GM23338 (cell line): ENCODE measurements around the gene EMX1. TPM values are rescaled to one million over a fixed set of nuclear protein-coding genes. Genes with fewer than 3 reads are reported as not detected.

Source experiments
- ATAC-seq: fragments of 200-7000 bp; cut with Tn5 transposase; 3 replicates; pipeline ENCODE4 v1.9.1; 2020
- DNase-seq: peaks from one replicate; pipeline ENCODE4 v3.0.0-alpha.2; 2015; ENCODE audit warnings: low spot score
- H2AFZ ChIP-seq: fragments of 200-600 bp; sonication (generic); 2 replicates; pipeline ENCODE4 v1.8.0; 2016; ENCODE audit warnings: antibody characterized with exemption, mild to moderate bottlenecking, moderate library complexity
- H3F3A ChIP-seq: fragments of 200-600 bp; sonication (generic); replicated peaks from 2 replicates; pipeline ENCODE4 v1.8.0; 2017; ENCODE audit warnings: antibody characterized with exemption, mixed run types, low read depth
- H3K27ac ChIP-seq: fragments of 200-600 bp; sonication (generic); 2 replicates; pipeline ENCODE4 v1.6.1; 2016; ENCODE audit warnings: low read depth
- H3K27me3 ChIP-seq: fragments of 200-600 bp; sonication (generic); 2 replicates; pipeline ENCODE4 v1.8.0; 2016; ENCODE audit warnings: mild to moderate bottlenecking, mixed run types, moderate library complexity; ENCODE audit not compliant: insufficient read depth
- H3K36me3 ChIP-seq: fragments of 200-600 bp; sonication (generic); 2 replicates; pipeline ENCODE4 v1.8.0; 2016; ENCODE audit warnings: mild to moderate bottlenecking; ENCODE audit not compliant: insufficient read depth
- H3K4me1 ChIP-seq: fragments of 200-600 bp; sonication (generic); 2 replicates; pipeline ENCODE4 v1.8.0; 2016; ENCODE audit warnings: mild to moderate bottlenecking, moderate library complexity; ENCODE audit not compliant: insufficient read depth
- H3K4me2 ChIP-seq: fragments of 200-600 bp; sonication (generic); 2 replicates; pipeline ENCODE4 v1.7.1; 2017; ENCODE audit warnings: mixed run types
- H3K4me3 ChIP-seq: fragments of 200-600 bp; sonication (generic); 2 replicates; pipeline ENCODE4 v1.6.1; 2016; ENCODE audit warnings: mixed run types
- H3K79me2 ChIP-seq: fragments of 200-600 bp; sonication (generic); replicated peaks from 2 replicates; pipeline ENCODE4 v1.8.0; 2017; ENCODE audit warnings: mild to moderate bottlenecking; ENCODE audit not compliant: insufficient read depth
- H3K9me2 ChIP-seq: fragments of 200-600 bp; sonication (generic); 2 replicates; pipeline ENCODE4 v1.8.0; 2017; ENCODE audit not compliant: insufficient read depth
- H4K20me1 ChIP-seq: fragments of 200-600 bp; sonication (generic); replicated peaks from 2 replicates; pipeline ENCODE4 v1.8.0; 2017; ENCODE audit warnings: mild to moderate bottlenecking; ENCODE audit not compliant: insufficient read depth
- H3K27ac Mint-ChIP-seq: 2 replicates; pipeline ENCODE4 v1.8.0; 2020; ENCODE audit warnings: inconsistent platforms, mild to moderate bottlenecking, moderate library complexity, mixed read lengths
- H3K27me3 Mint-ChIP-seq: 3 replicates; pipeline ENCODE4 v1.8.0; 2022; ENCODE audit warnings: low read depth, mild to moderate bottlenecking, moderate library complexity, mixed read lengths, inconsistent platforms; ENCODE audit not compliant: insufficient read depth, poor library complexity
- H3K36me3 Mint-ChIP-seq: 3 replicates; pipeline ENCODE4 v1.8.0; 2021; ENCODE audit warnings: low read depth, mild to moderate bottlenecking, inconsistent platforms, moderate library complexity, mixed read lengths
- H3K4me1 Mint-ChIP-seq: 3 replicates; pipeline ENCODE4 v1.8.0; 2020; ENCODE audit warnings: mild to moderate bottlenecking, inconsistent platforms, mixed read lengths
- H3K4me3 Mint-ChIP-seq: 3 replicates; pipeline ENCODE4 v1.8.0; 2021; ENCODE audit warnings: moderate library complexity, mild to moderate bottlenecking, inconsistent platforms, mixed read lengths
- H3K9me3 Mint-ChIP-seq: 3 replicates; pipeline ENCODE4 v1.8.0; 2020; ENCODE audit warnings: moderate library complexity, mild to moderate bottlenecking, inconsistent platforms, mixed read lengths
- CREB1 ChIP-seq: fragments of 250-450 bp; sonication (Bioruptor Pico); IDR thresholded peaks from 2 replicates; pipeline ENCODE4 v1.5.0; 2020; ENCODE audit warnings: low read depth, mild to moderate bottlenecking, moderate library complexity
- CTCF ChIP-seq, 2 experiments: fragments of 200-600 bp in 1 of 2; sonication (generic) in 1 of 2; conservative IDR thresholded peaks; 2 replicates each; pipeline versions ENCODE4 v1.5.1 to v1.6.1; 2016 to 2017; ENCODE audit warnings: antibody characterized with exemption in 2 of 2, low read depth in 2 of 2, mild to moderate bottlenecking in 2 of 2, moderate library complexity in 1 of 2
- ETS1 ChIP-seq: IDR thresholded peaks from 2 replicates; pipeline ENCODE4 v1.6.1; 2016; ENCODE audit warnings: antibody characterized with exemption
- EZH2 ChIP-seq: fragments of 200-600 bp; sonication (generic); IDR thresholded peaks from one replicate; pipeline ENCODE4 v1.8.0; 2017; ENCODE audit warnings: antibody characterized with exemption, mild to moderate bottlenecking, low read depth; ENCODE audit not compliant: unreplicated experiment
- NANOG ChIP-seq: IDR thresholded peaks from 2 replicates; pipeline ENCODE4 v1.6.1; 2016; ENCODE audit warnings: antibody characterized with exemption, borderline replicate concordance
- POLR2AphosphoS5 ChIP-seq: IDR thresholded peaks from 2 replicates; pipeline ENCODE4 v1.6.1; 2016; ENCODE audit warnings: antibody characterized with exemption, low read depth
- REST ChIP-seq: IDR thresholded peaks from one replicate; pipeline ENCODE4 v1.6.1; 2018; ENCODE audit warnings: antibody characterized with exemption; ENCODE audit not compliant: unreplicated experiment
- ZNF114 ChIP-seq: fragments of 250-450 bp; sonication (Bioruptor Pico); IDR thresholded peaks from 2 replicates; pipeline ENCODE4 v1.5.0; 2020; ENCODE audit warnings: mild to moderate bottlenecking, moderate library complexity
- ZNF462 ChIP-seq: fragments of 250-450 bp; sonication (Bioruptor Pico); IDR thresholded peaks from 2 replicates; pipeline ENCODE4 v1.5.0; 2020; ENCODE audit warnings: mild to moderate bottlenecking, moderate library complexity
- polyA plus RNA-seq: library from polyadenylated mRNA; unstranded; fragments of >200 nt; fragmentation: Nextera tagmentation; extraction: Ambion mirVana; gene quantifications from 2 replicates; pipeline ENCODE4 v1.2.1, GENCODE V29; 2016
- total RNA-seq: library from RNA; depleted of rRNA; stranded (reverse); fragments of >200 nt; shearing (Covaris generic); gene quantifications from 2 replicates; pipeline ENCODE4 v1.2.3, GENCODE V29; 2014

The EMX1 gene
- total and polyA plus RNA-seq, 2 experiments from 2014 or later = 3.9 to 7.9 TPM

- TF ChIP-seq ZNF462 = no peak
Observed at GRCh38 chr2:72944804-72945449, 27.6 kb downstream of the EMX1 start (continued).

- H3K27ac Mint-ChIP-seq = no peak overlapping the region
- Histone ChIP-seq H3K79me2 (no peaks in the 10 kb centered on the region), H3F3A (no peaks in the 10 kb centered on the region), H3K9me2 (no peaks in the 10 kb centered on the region), H3K36me3 (no peaks in the 10 kb centered on the region), H3K27me3 (no peaks in the 10 kb centered on the region), H3K4me1 (peaks cover 15% of the 10 kb centered on the region), H3K27ac (no peak overlapping the region), H4K20me1 (no peaks in the 10 kb centered on the region), H3K4me2 (no peak overlapping the region), H2AFZ (no peak overlapping the region), H3K4me3 (no peak overlapping the region)
- peaks cover 36% of the 10 kb centered on the region for H3K4me1 Mint-ChIP-seq
- peaks cover 4% of the 10 kb centered on the region; the same call in 2 of the 3 replicates for H3K9me3 Mint-ChIP-seq
- H3K36me3 Mint-ChIP-seq = peaks cover 17% of the 10 kb centered on the region
- H3K4me3 Mint-ChIP-seq = no peak overlapping the region
- ATAC-seq (no peak), DNase-seq (no peak)
- H3K27me3 Mint-ChIP-seq = peaks cover 11% of the 10 kb centered on the region
- TF ChIP-seq ZNF114 (CRISPR knock-in tag) = no peak
- TF ChIP-seq ETS1 = no peak
- TF ChIP-seq EZH2 = no peak
- no peak for TF ChIP-seq CTCF (conservative IDR thresholded peaks at IDR 0.05; ENCODE audit: low read depth in 2 of 2)
- no peak for TF ChIP-seq CREB1
- TF ChIP-seq POLR2AphosphoS5 = no peak
- TF ChIP-seq REST = no peak
- no peak for TF ChIP-seq NANOG
Observed at GRCh38 chr2:72945450-72946019, 28.2 kb downstream of the EMX1 start.
